Adrenal gland (tissue), 19 donors: ENCODE measurements around the gene PFKFB2. TPM values are rescaled to one million over a fixed set of nuclear protein-coding genes. Genes with fewer than 3 reads are reported as not detected.
A peak's percentile ranks its signal among the peaks of the same experiment; 100 is the strongest.

ENCODE experiments used
- DNase-seq, 7 donors: peaks; one replicate each; pipeline ENCODE4 v3.0.0-alpha.2; 2019 to 2020
- H3K27ac ChIP-seq, 5 donors: fragments of 200-600 bp; sonication (generic) in 4 of 5; 1 replicate in 3 of 5; 2 replicates in 2 of 5; pipeline versions ENCODE4 v1.5.1 to v1.8.0; 2016 to 2020; ENCODE audit warnings: mild to moderate bottlenecking in 1 of 5
- H3K27me3 ChIP-seq: fragments of 200-600 bp; 2 replicates; pipeline ENCODE4 v1.8.0; 2021
- H3K36me3 ChIP-seq, 2 donors: fragments of 200-600 bp; replicated peaks in 1 of 2; 1 replicate in 1 of 2; 2 replicates in 1 of 2; pipeline versions ENCODE4 v1.5.1 to v1.8.0; 2018 to 2022
- H3K4me1 ChIP-seq, 2 donors: fragments of 200-600 bp; replicated peaks in 1 of 2; 1 replicate in 1 of 2; 2 replicates in 1 of 2; pipeline versions ENCODE4 v1.5.1 to v1.8.0; 2018 to 2021
- H3K4me3 ChIP-seq, 4 donors: fragments of 200-600 bp; sonication (generic) in 3 of 4; one replicate each; pipeline ENCODE4 v1.5.1; 2016 to 2018
- H3K9me3 ChIP-seq, 3 donors: fragments of 200-600 bp; sonication (generic) in 1 of 3; replicated peaks in 1 of 3; 1 replicate in 2 of 3; 2 replicates in 1 of 3; pipeline versions ENCODE4 v1.5.1 to v1.8.0; 2016 to 2021
- CTCF ChIP-seq, 6 experiments: fragments of 450-650 bp in 4 of 6; fragments of 200-600 bp in 2 of 6; sonication (generic) in 1 of 6; IDR thresholded peaks; 1 replicate in 5 of 6; 2 replicates in 1 of 6; pipeline versions ENCODE4 v1.5.1 to v1.8.0; 2016 to 2021; ENCODE audit warnings: antibody characterized with exemption in 6 of 6, mild to moderate bottlenecking in 2 of 6, moderate library complexity in 1 of 6
- POLR2A ChIP-seq, 2 donors: fragments of 450-650 bp; IDR thresholded peaks; one replicate each; pipeline ENCODE4 v1.6.1; 2017; ENCODE audit warnings: antibody characterized with exemption in 2 of 2, mild to moderate bottlenecking in 2 of 2, moderate library complexity in 1 of 2
- WGBS, 4 donors: extraction: QIAGEN DNeasy Blood & Tissue Kit in 2 of 4; methylation state at CpG; one replicate each; pipeline versions ENCODE4 v1.1.5 to v1.1.7; 2013 to 2017; 5-methylcytosine and 5-hydroxymethylcytosine counted together
- intact Hi-C, 2 donors: fragments of 100-400 bp; cut with DNase I; formaldehyde crosslinking; loops; one replicate each; pipeline versions ENCODE4 v1.14.1 to v1.15.0; 2022 to 2023
- long read RNA-seq, 10 donors: library from polyadenylated mRNA in 3 of 10; unstranded in 2 of 10; stranded (forward) in 1 of 10; transcript quantifications; one replicate each; pipeline ENCODE4 v2.0.0 and lab custom pipeline, GENCODE V29; 2021 to 2026
- polyA plus RNA-seq, 3 donors: library from polyadenylated mRNA; stranded (reverse); fragments of 200-250 nt in 2 of 3; fragments of 350-450 nt in 1 of 3; fragmentation: Illumina TruSeq in 1 of 3; extraction: RNeasy Lipid Tissue Mini Kit (QIAGEN cat#74804) in 1 of 3; gene quantifications; one replicate each; pipeline ENCODE4 v1.2.3, GENCODE V29; 2013 to 2014
- total RNA-seq, 9 donors: library from RNA; depleted of rRNA in 4 of 9; stranded (reverse); fragments of >200 nt in 4 of 9; fragments of 120-200 nt in 1 of 9; fragmentation: NEBNext Ultra II Directional in 1 of 9; extraction: Animal tissue kit (Norgen Biotek cat#: 25700) in 1 of 9; gene quantifications; one replicate each; pipeline versions ENCODE4 v1.1.0 to v1.2.4, GENCODE V29; 2013 to 2023
- donor health status: healthy with polysubstance abuse.
- donor health status: Bipolar disorder and iron deficiency.
- donor health status: DM: yes; HTN: yes; CAD: no.
- donor health status: DM: no; HTN: no; CAD: no.
- donor health status: DM: no; HTN: no; CAD: no.
- donor health status: DM: yes; HTN: yes; CAD: no.

The PFKFB2 gene
- total RNA-seq (10 to 100 TPM; 10.3 to 25.8 (median 16.6) TPM), polyA plus RNA-seq (10 to 100 TPM in 1 of 3 donors, 1 to 10 TPM in 2; 3.9 to 10.8 (median 6.7) TPM)
- long read RNA-seq, donor 1, full-length matches to known transcripts: 1 of 1 reads
- long read RNA-seq, donor 1, partial matches to known transcripts: 0 of 1 reads
- long read RNA-seq, donor 1, other reads (novel, unspliced or antisense): 0 of 1 reads
- long read RNA-seq, donor 2, full-length matches to known transcripts: 2 of 2 reads
- long read RNA-seq, donor 2, partial matches to known transcripts: 0 of 2 reads
- long read RNA-seq, donor 2, other reads (novel, unspliced or antisense): 0 of 2 reads
- long read RNA-seq, donor 3: 0 reads
- long read RNA-seq, donor 4, partial matches to known transcripts: 0 of 4 reads
- long read RNA-seq, donor 4, other reads (novel, unspliced or antisense): 4 of 4 reads
- long read RNA-seq, donor 5, full-length matches to known transcripts: 5 of 11 reads
- long read RNA-seq, donor 5, partial matches to known transcripts: 0 of 11 reads
- long read RNA-seq, donor 5, other reads (novel, unspliced or antisense): 6 of 11 reads
- long read RNA-seq, donor 6, partial matches to known transcripts: 0 of 2 reads
- long read RNA-seq, donor 6, other reads (novel, unspliced or antisense): 2 of 2 reads
- long read RNA-seq, donor 7: 0 reads
- long read RNA-seq, donor 8, full-length matches to known transcripts: 2 of 2 reads
- long read RNA-seq, donor 8, partial matches to known transcripts: 0 of 2 reads
- long read RNA-seq, donor 8, other reads (novel, unspliced or antisense): 0 of 2 reads
- long read RNA-seq, donor 9, partial matches to known transcripts: 10 of 10 reads
- long read RNA-seq, donor 9, other reads (novel, unspliced or antisense): 0 of 10 reads
- long read RNA-seq, donor 10: 0 reads

GRCh38 chr1:207052911-207053769 lies at the start of gene PFKFB2:
Gene PFKFB2, plus strand, starts transcription at chr1:207053275. Its CDS starts 1,443 bp downstream, at chr1:207054718.
- peak within 1 kb of the TSS; percentile 70 to 95 (median 92) for H3K27ac ChIP-seq
- WGBS, 4 donors: 1 to 7% (median 3%) methylated on average over 17 to 56 of the region's 56 CpGs
- intact Hi-C loops: no loop called here

GRCh38 chr1:207004931-207005830 lies 47.9 kb upstream of the PFKFB2 start:
- WGBS, 4 donors: 36 to 44% (median 38%) methylated on average over 9 of the region's 9 CpGs
- no peak overlapping the region for H3K27ac ChIP-seq

More at GRCh38 chr1:207052911-207053769, at the start of gene PFKFB2:
- TF ChIP-seq CTCF (IDR thresholded peaks at IDR 0.05): peak in 4 of 6 experiments; percentile 45 to 69 (median 55)
- TF ChIP-seq POLR2A (IDR thresholded peaks at IDR 0.05): peak; percentile 90 to 98
- peak within 1 kb of the TSS; percentile 10 to 81 (median 72) for H3K4me3 ChIP-seq
- H3K4me1 ChIP-seq: peaks cover 7 to 44% of the 10 kb centered on the region in 2 donors
- H3K27me3 ChIP-seq: no peaks in the 10 kb centered on the region
- no peaks in the 10 kb centered on the region for H3K9me3 ChIP-seq
- DNase-seq: peak; percentile 99 to 100 (median 100)
- peaks cover 0 to 10% of the 10 kb centered on the region in 2 donors for H3K36me3 ChIP-seq

GRCh38 chr1:207006083-207006482 lies 47.0 kb upstream of the PFKFB2 start:
- H3K4me3 ChIP-seq: no peak overlapping the region
- no peaks in the 10 kb centered on the region for H3K4me1 ChIP-seq
- 67 to 84% (median 78%) methylated on average over 3 of the region's 3 CpGs for WGBS, 4 donors
- no peak for DNase-seq
- TF ChIP-seq POLR2A (IDR thresholded peaks at IDR 0.05) (no peak), CTCF (IDR thresholded peaks at IDR 0.05) (no peak)
- intact Hi-C loops: no loop called here
- no peaks in the 10 kb centered on the region for H3K27me3 ChIP-seq
- no peak overlapping the region for H3K27ac ChIP-seq
- no peaks in the 10 kb centered on the region for H3K9me3 ChIP-seq
- H3K36me3 ChIP-seq: no peaks in the 10 kb centered on the region

More at GRCh38 chr1:207004931-207005830, 47.9 kb upstream of the PFKFB2 start:
- intact Hi-C loops: no loop called here
- no peak overlapping the region for H3K4me3 ChIP-seq
- peak; percentile 59 to 87 (median 78) for DNase-seq
- H3K9me3 ChIP-seq: no peaks in the 10 kb centered on the region
- peak; percentile 58 to 79 (median 70) for TF ChIP-seq CTCF (IDR thresholded peaks at IDR 0.05)
- no peak for TF ChIP-seq POLR2A (IDR thresholded peaks at IDR 0.05)
- H3K36me3 ChIP-seq: no peaks in the 10 kb centered on the region
- H3K4me1 ChIP-seq: no peaks in the 10 kb centered on the region
- H3K27me3 ChIP-seq: no peaks in the 10 kb centered on the region
